Smooth muscle cell (in vitro differentiated cells): Measurements from ENCODE around the gene FN1. TPM values are rescaled to one million over a fixed set of nuclear protein-coding genes. Genes with fewer than 3 reads are reported as not detected.

Experiments used
- DNase-seq: peaks from one replicate; lab custom pipeline; 2025; ENCODE audit not compliant: unreplicated experiment; lab: John Stamatoyannopoulos, UW
- H2AFZ ChIP-seq: fragments of 200-600 bp; sonication (generic); 2 replicates; pipeline ENCODE4 v1.6.0; 2016; ENCODE audit warnings: antibody characterized with exemption, low read depth, mild to moderate bottlenecking
- H3F3A ChIP-seq: fragments of 200-600 bp; sonication (generic); 2 replicates; pipeline ENCODE4 v1.6.0; 2017; ENCODE audit warnings: antibody characterized with exemption, low read depth
- H3K27ac ChIP-seq: fragments of 200-600 bp; sonication (generic); 2 replicates; pipeline ENCODE4 v1.5.1; 2016; ENCODE audit warnings: low read depth, mild to moderate bottlenecking
- H3K27me3 ChIP-seq: fragments of 200-600 bp; sonication (generic); 2 replicates; pipeline ENCODE4 v1.6.1; 2016; ENCODE audit warnings: low read depth, mild to moderate bottlenecking
- H3K36me3 ChIP-seq: fragments of 200-600 bp; sonication (generic); 2 replicates; pipeline ENCODE4 v1.5.1; 2016; ENCODE audit warnings: low read depth
- H3K4me1 ChIP-seq: fragments of 200-600 bp; sonication (generic); 2 replicates; pipeline ENCODE4 v1.5.1; 2016; ENCODE audit warnings: low read depth
- H3K4me2 ChIP-seq: fragments of 200-600 bp; sonication (generic); 2 replicates; pipeline ENCODE4 v1.6.0; 2016; ENCODE audit warnings: mild to moderate bottlenecking
- H3K4me3 ChIP-seq: fragments of 200-600 bp; sonication (generic); 2 replicates; pipeline ENCODE4 v1.5.1; 2016; ENCODE audit warnings: mild to moderate bottlenecking
- H3K79me2 ChIP-seq: fragments of 200-600 bp; sonication (generic); 2 replicates; pipeline ENCODE4 v1.6.0; 2016; ENCODE audit warnings: low read depth, mild to moderate bottlenecking
- H3K9ac ChIP-seq: fragments of 200-600 bp; sonication (generic); 2 replicates; pipeline ENCODE4 v1.6.0; 2016; ENCODE audit warnings: low read depth
- H3K9me3 ChIP-seq: fragments of 200-600 bp; sonication (generic); replicated peaks from 2 replicates; pipeline ENCODE4 v1.5.1; 2016; ENCODE audit warnings: low read depth
- H4K20me1 ChIP-seq: fragments of 200-600 bp; sonication (generic); 2 replicates; pipeline ENCODE4 v1.6.0; 2016; ENCODE audit warnings: low read depth
- WGBS: methylation state at CpG from one replicate; pipeline ENCODE4 v1.1.7; 2016; ENCODE audit warnings: low lambda C conversion rate; 5-methylcytosine and 5-hydroxymethylcytosine counted together
- polyA plus RNA-seq: library from polyadenylated mRNA; unstranded; fragments of >200 nt; fragmentation: Nextera tagmentation; extraction: Ambion mirVana; gene quantifications from 2 replicates; pipeline ENCODE4 v1.2.1, GENCODE V29; 2016
- total RNA-seq: library from RNA; depleted of rRNA; stranded (reverse); fragments of >200 nt; gene quantifications from 2 replicates; pipeline ENCODE4 v1.2.3, GENCODE V29; 2014
- TF ChIP-seq, protein P1 (sequence below): fragments of 200-600 bp; sonication (generic); IDR thresholded peaks from 2 replicates; pipeline ENCODE4 v1.5.1; 2017; ENCODE audit warnings: borderline replicate concordance, mild to moderate bottlenecking, antibody characterized with exemption; ENCODE audit not compliant: insufficient read depth, poor library complexity, severe bottlenecking

Gene FN1
- total and polyA plus RNA-seq, 2 experiments from 2014 or later = 10,917 to 21,295 TPM

DNA sequence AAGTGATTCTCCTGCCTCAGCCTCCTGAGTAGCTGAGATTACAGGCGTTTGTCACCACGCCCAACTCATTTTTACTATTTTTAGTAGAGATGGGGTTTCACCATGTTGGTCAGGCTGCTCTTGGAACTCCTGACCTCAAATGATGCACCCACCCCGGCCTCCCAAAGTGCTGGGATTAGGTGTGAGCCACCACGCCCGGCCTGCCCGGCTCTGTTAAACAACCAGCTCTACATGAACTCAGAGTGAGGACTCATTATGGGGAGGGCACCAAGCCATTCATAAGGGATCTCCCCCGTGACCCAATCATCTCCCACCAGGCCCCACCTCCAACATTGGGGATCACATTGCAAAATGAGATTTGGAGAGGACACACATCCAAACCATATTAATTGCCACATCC lies 115.2 kb downstream of the FN1 start:
- H3F3A ChIP-seq = no peaks in the 10 kb centered on the region
- H3K36me3 ChIP-seq = peaks cover 14% of the 10 kb centered on the region
- no peaks in the 10 kb centered on the region for H3K4me1 ChIP-seq
- H4K20me1 ChIP-seq = peaks cover 11% of the 10 kb centered on the region
- H3K9me3 ChIP-seq = no peaks in the 10 kb centered on the region
- no peak overlapping the region for H2AFZ ChIP-seq
- no peak overlapping the region for H3K9ac ChIP-seq
- H3K27ac ChIP-seq = no peak overlapping the region
- 87% methylated on average over 7 of the region's 7 CpGs for WGBS
- H3K79me2 ChIP-seq = peaks cover 22% of the 10 kb centered on the region
- H3K4me2 ChIP-seq = no peak overlapping the region
- H3K27me3 ChIP-seq = no peaks in the 10 kb centered on the region
- no peak for DNase-seq
- H3K4me3 ChIP-seq = no peak overlapping the region
- TF ChIP-seq, protein P1, sequence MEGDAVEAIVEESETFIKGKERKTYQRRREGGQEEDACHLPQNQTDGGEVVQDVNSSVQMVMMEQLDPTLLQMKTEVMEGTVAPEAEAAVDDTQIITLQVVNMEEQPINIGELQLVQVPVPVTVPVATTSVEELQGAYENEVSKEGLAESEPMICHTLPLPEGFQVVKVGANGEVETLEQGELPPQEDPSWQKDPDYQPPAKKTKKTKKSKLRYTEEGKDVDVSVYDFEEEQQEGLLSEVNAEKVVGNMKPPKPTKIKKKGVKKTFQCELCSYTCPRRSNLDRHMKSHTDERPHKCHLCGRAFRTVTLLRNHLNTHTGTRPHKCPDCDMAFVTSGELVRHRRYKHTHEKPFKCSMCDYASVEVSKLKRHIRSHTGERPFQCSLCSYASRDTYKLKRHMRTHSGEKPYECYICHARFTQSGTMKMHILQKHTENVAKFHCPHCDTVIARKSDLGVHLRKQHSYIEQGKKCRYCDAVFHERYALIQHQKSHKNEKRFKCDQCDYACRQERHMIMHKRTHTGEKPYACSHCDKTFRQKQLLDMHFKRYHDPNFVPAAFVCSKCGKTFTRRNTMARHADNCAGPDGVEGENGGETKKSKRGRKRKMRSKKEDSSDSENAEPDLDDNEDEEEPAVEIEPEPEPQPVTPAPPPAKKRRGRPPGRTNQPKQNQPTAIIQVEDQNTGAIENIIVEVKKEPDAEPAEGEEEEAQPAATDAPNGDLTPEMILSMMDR = no peak

DNA sequence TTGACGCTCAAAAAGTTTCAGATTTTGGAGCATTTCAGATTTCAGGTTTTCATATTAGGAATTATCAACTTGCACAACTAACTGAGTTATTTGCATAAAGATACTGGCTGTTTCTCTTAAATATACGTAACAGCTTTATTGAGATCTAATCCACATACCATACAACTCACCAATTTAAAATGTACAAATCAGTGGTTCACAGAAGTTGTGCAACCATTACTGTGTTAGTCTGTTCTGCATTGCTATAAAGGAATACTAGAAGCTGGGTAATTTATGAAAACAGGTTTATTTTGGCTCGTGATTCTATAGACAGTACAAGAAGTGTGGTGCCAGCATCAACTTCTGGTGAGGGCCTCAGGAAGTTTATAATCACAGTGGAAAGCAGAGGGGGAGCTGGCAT lies 115.8 kb downstream of the FN1 start:
- Histone ChIP-seq H2AFZ (no peak overlapping the region), H3K9me3 (no peaks in the 10 kb centered on the region), H3K79me2 (peaks cover 21% of the 10 kb centered on the region), H3K36me3 (peaks cover 13% of the 10 kb centered on the region), H3K4me1 (no peaks in the 10 kb centered on the region), H4K20me1 (peaks cover 10% of the 10 kb centered on the region), H3K27ac (no peak overlapping the region), H3K4me2 (no peak overlapping the region), H3F3A (no peaks in the 10 kb centered on the region), H3K9ac (no peak overlapping the region), H3K27me3 (no peaks in the 10 kb centered on the region), H3K4me3 (no peak overlapping the region)
- DNase-seq = no peak
- WGBS = 96% methylated on average over 3 of the region's 3 CpGs
- TF ChIP-seq, protein P1 = no peak

DNA sequence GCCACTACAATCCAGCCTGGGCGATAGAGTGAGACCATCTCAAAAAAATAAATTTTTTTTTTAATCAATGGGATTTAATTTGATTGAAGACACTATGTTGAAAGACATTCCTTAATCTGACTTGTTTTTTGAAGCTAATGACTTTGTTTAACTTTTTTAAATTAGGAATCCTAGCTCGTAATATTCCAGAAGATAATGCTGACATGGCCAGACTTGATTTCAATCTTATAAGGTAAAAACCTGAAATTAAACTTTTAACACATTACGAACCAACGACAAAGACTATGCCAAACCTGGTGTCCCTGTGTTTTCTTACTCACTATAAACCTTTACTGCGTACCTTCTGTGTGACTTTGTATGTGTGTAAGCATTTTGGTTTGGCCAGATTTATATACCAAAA lies 116.4 kb downstream of the FN1 start:
- no peak overlapping the region for H3K27ac ChIP-seq
- H3K27me3 ChIP-seq = no peaks in the 10 kb centered on the region
- no peak for DNase-seq
- H3F3A ChIP-seq = no peaks in the 10 kb centered on the region
- H3K36me3 ChIP-seq = peaks cover 11% of the 10 kb centered on the region
- TF ChIP-seq, protein P1 = no peak
- no peak overlapping the region for H3K9ac ChIP-seq
- no peaks in the 10 kb centered on the region for H3K4me1 ChIP-seq
- peaks cover 7% of the 10 kb centered on the region for H4K20me1 ChIP-seq
- H2AFZ ChIP-seq = no peak overlapping the region
- 98% methylated on average over 5 of the region's 5 CpGs for WGBS
- H3K9me3 ChIP-seq = no peaks in the 10 kb centered on the region
- no peak overlapping the region for H3K4me2 ChIP-seq
- no peak overlapping the region for H3K4me3 ChIP-seq
- peaks cover 15% of the 10 kb centered on the region for H3K79me2 ChIP-seq

- Histone ChIP-seq H3F3A (no peaks in the 10 kb centered on the region), H2AFZ (no peak overlapping the region), H3K27me3 (no peaks in the 10 kb centered on the region), H3K36me3 (peaks cover 11% of the 10 kb centered on the region), H3K9ac (no peak overlapping the region), H3K27ac (no peak overlapping the region), H3K4me3 (no peak overlapping the region), H3K9me3 (no peaks in the 10 kb centered on the region), H3K4me1 (peaks cover 5% of the 10 kb centered on the region), H3K79me2 (peaks cover 6% of the 10 kb centered on the region), H4K20me1 (no peaks in the 10 kb centered on the region), H3K4me2 (no peak overlapping the region)
- TF ChIP-seq, protein P1 = no peak
- WGBS = 94% methylated on average over 2 of the region's 2 CpGs
- DNase-seq = no peak
Measured at GRCh38 chr2:215316336-215316735, 119.5 kb downstream of the FN1 start.
